ENCODE measurements around the gene NDUFS8. TPM values are rescaled to one million over a fixed set of nuclear protein-coding genes. Genes with fewer than 3 reads are reported as not detected.

The NDUFS8 gene
- total RNA-seq, 1 experiment from 2014 or later: 214 TPM

DNA sequence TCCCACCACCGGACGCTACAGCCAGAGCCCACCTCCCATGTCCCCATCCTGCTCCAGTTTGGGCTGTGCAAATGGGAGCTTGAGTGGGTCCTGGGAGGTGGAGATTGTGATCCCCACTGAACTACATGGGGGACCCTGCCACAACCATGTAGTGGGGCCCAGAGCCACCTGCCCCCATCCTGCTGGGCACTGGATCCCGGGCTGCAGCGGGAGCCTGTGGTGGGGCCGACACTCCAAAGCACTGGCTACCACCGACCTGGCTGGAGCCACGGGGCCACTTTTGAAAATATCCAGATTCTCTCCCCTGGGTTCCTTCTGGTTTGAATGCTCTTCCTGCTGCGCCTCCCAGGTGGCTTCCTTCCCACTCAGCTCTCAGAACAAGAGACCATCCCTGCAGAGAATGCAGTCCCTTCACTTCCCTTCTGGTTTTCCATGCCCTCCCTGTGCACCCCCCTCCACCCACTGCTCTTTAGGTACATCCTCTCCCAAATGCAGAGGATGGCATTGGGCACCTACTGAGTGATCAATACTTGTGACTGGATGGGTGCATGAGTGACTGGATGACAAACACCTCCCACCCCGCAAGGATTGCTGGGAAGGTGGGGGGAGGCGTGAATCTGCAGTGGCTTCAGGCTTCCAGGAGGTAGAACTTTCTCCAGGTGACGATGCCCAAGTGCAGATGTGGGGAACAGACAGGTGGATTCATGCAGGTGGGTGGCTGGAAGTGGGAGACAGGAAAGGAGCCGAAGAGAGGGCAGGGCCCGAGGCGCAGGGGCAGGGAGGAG lies 25.7 kb upstream of the NDUFS8 start:
- no peak overlapping the region for H4K8ac ChIP-seq (replicated peaks; ENCODE audit: insufficient read length, low read depth, low read length)
- no peak overlapping the region for H3K27ac ChIP-seq (ENCODE audit: insufficient read length, low read depth, low read length)
- H3K27ac Mint-ChIP-seq: no peak overlapping the region
- no peak overlapping the region for H2BK15ac ChIP-seq (ENCODE audit: low read depth, low read length)
- no peak overlapping the region for H3K9ac ChIP-seq (ENCODE audit: extremely low read depth, insufficient read length, low read length)
- no peak overlapping the region for H3K4ac ChIP-seq (ENCODE audit: low read depth, low read length)
- peak; percentile 60 for DNase-seq
- H3K14ac ChIP-seq (ENCODE audit: insufficient read depth, low read length): no peak overlapping the region; the same call in 1 of the 2 replicates
- H3K27me3 ChIP-seq (ENCODE audit: insufficient read depth, low read length): no peaks in the 10 kb centered on the region
- H3K79me2 ChIP-seq (ENCODE audit: insufficient read depth, low read length): no peaks in the 10 kb centered on the region
- H3K9me3 ChIP-seq (ENCODE audit: control insufficient read depth, low read depth, low read length): no peaks in the 10 kb centered on the region
- peaks cover 12% of the 10 kb centered on the region for H3K27me3 Mint-ChIP-seq (ENCODE audit: low read depth)
- peaks cover 0 to 5% of the 10 kb centered on the region in 2 experiments; a peak in 1 of 5 replicates for H3K9me3 Mint-ChIP-seq
- peaks cover 4% of the 10 kb centered on the region for H3K23me2 ChIP-seq (ENCODE audit: insufficient read length, low read depth, low read length, poor library complexity, severe bottlenecking)
- no peak overlapping the region for H3K56ac ChIP-seq (ENCODE audit: insufficient read length, low read depth, low read length)
- H3K4me1 Mint-ChIP-seq: peaks cover 15 to 26% of the 10 kb centered on the region in 2 experiments
- H3K79me1 ChIP-seq (ENCODE audit: insufficient read depth, low read depth, low read length, poor library complexity, severe bottlenecking): no peaks in the 10 kb centered on the region
- H4K91ac ChIP-seq (ENCODE audit: insufficient read length, low read depth, low read length): no peak overlapping the region
- no peak overlapping the region for H3T11ph ChIP-seq (ENCODE audit: low read length)
- no peak overlapping the region for H2BK5ac ChIP-seq (ENCODE audit: insufficient read length, low read length)
- TF ChIP-seq, protein P1, sequence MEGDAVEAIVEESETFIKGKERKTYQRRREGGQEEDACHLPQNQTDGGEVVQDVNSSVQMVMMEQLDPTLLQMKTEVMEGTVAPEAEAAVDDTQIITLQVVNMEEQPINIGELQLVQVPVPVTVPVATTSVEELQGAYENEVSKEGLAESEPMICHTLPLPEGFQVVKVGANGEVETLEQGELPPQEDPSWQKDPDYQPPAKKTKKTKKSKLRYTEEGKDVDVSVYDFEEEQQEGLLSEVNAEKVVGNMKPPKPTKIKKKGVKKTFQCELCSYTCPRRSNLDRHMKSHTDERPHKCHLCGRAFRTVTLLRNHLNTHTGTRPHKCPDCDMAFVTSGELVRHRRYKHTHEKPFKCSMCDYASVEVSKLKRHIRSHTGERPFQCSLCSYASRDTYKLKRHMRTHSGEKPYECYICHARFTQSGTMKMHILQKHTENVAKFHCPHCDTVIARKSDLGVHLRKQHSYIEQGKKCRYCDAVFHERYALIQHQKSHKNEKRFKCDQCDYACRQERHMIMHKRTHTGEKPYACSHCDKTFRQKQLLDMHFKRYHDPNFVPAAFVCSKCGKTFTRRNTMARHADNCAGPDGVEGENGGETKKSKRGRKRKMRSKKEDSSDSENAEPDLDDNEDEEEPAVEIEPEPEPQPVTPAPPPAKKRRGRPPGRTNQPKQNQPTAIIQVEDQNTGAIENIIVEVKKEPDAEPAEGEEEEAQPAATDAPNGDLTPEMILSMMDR (conservative IDR thresholded peaks at IDR 0.05): no peak
- H2AK5ac ChIP-seq (ENCODE audit: insufficient read length, low read length): no peak overlapping the region
- no peak overlapping the region for H2BK120ac ChIP-seq (ENCODE audit: low read depth, low read length, poor library complexity, severe bottlenecking)
- H2BK12ac ChIP-seq (ENCODE audit: insufficient read length, low read depth, low read length): no peak overlapping the region
- no peak overlapping the region for H4K5ac ChIP-seq (ENCODE audit: insufficient read length, low read depth, low read length)
- H4K20me1 ChIP-seq (ENCODE audit: control insufficient read depth, insufficient read depth, insufficient read length): no peaks in the 10 kb centered on the region
- H2AFZ ChIP-seq (ENCODE audit: low read length): no peak overlapping the region
- no peak overlapping the region for H3K23ac ChIP-seq (ENCODE audit: insufficient read length, low read depth, low read length)
- H3K36me3 Mint-ChIP-seq (ENCODE audit: insufficient read depth in 1 of 3, low read depth in 3 of 3): no peaks in the 10 kb centered on the region; a peak in 1 of 7 replicates
- WGBS (ENCODE audit: extremely low coverage, insufficient read length, low lambda C conversion rate): no CpG with 5 or more reads among the region's 14 CpGs
- no peaks in the 10 kb centered on the region; the same call in 1 of the 2 replicates for H3K4me1 ChIP-seq (ENCODE audit: insufficient read depth, low read length)
- H3K4me3 Mint-ChIP-seq: peak overlapping the region; percentile 65 to 86
- H3K4me2 ChIP-seq (ENCODE audit: insufficient read depth, insufficient read length, low read length): peak overlapping the region; percentile 7
- H3K18ac ChIP-seq (ENCODE audit: insufficient read length, low read depth, low read length): no peak overlapping the region
- H2BK20ac ChIP-seq (ENCODE audit: low read depth, low read length, poor library complexity, severe bottlenecking): no peak overlapping the region
